H9 (cell line): Measurements from ENCODE around the gene BARD1. TPM values are rescaled to one million over a fixed set of nuclear protein-coding genes. Genes with fewer than 3 reads are reported as not detected.

Experiments used
- DNase-seq: peaks from one replicate; pipeline ENCODE4 v3.0.0-alpha.2; 2017
- H2AFZ ChIP-seq: one replicate; pipeline ENCODE4 v1.6.1; 2013; ENCODE audit warnings: mild to moderate bottlenecking, low read length, control low read depth, moderate library complexity
- H2AK5ac ChIP-seq: 2 replicates; pipeline ENCODE4 v1.6.1; 2013; ENCODE audit warnings: low read length, control low read depth, mixed read lengths; ENCODE audit not compliant: insufficient read length
- H2BK120ac ChIP-seq: one replicate; pipeline ENCODE4 v1.6.1; 2013; ENCODE audit warnings: low read depth, mild to moderate bottlenecking, low read length, control low read depth, inconsistent platforms; ENCODE audit not compliant: poor library complexity, severe bottlenecking
- H2BK12ac ChIP-seq: 2 replicates; pipeline ENCODE4 v1.6.1; 2013; ENCODE audit warnings: low read length, control low read depth, mixed read lengths, low read depth; ENCODE audit not compliant: insufficient read length
- H2BK15ac ChIP-seq: 2 replicates; pipeline ENCODE4 v1.6.1; 2013; ENCODE audit warnings: low read depth, low read length, control low read depth
- H2BK20ac ChIP-seq: one replicate; pipeline ENCODE4 v1.6.1; 2013; ENCODE audit warnings: low read depth, mild to moderate bottlenecking, low read length, control low read depth, inconsistent platforms; ENCODE audit not compliant: poor library complexity, severe bottlenecking
- H2BK5ac ChIP-seq: 2 replicates; pipeline ENCODE4 v1.6.1; 2013; ENCODE audit warnings: low read length, control low read depth, mixed read lengths; ENCODE audit not compliant: insufficient read length
- H3K14ac ChIP-seq: 2 replicates; pipeline ENCODE4 v1.6.1; 2013; ENCODE audit warnings: low read length, control low read depth; ENCODE audit not compliant: insufficient read depth
- H3K18ac ChIP-seq: 2 replicates; pipeline ENCODE4 v1.6.1; 2013; ENCODE audit warnings: low read depth, mild to moderate bottlenecking, mixed read lengths, low read length, control low read depth; ENCODE audit not compliant: insufficient read length
- H3K23ac ChIP-seq: 2 replicates; pipeline ENCODE4 v1.6.1; 2013; ENCODE audit warnings: low read length, control low read depth, mixed read lengths, low read depth; ENCODE audit not compliant: insufficient read length
- H3K23me2 ChIP-seq: 2 replicates; pipeline ENCODE4 v1.6.1; 2013; ENCODE audit warnings: low read depth, mild to moderate bottlenecking, mixed read lengths, low read length, control low read depth; ENCODE audit not compliant: insufficient read length, poor library complexity, severe bottlenecking
- H3K27ac ChIP-seq: 2 replicates; pipeline ENCODE4 v1.5.1; 2013; ENCODE audit warnings: low read length, control low read depth, mixed read lengths, low read depth; ENCODE audit not compliant: insufficient read length
- H3K27me3 ChIP-seq: 2 replicates; pipeline ENCODE4 v1.6.1; 2013; ENCODE audit warnings: low read length, control low read depth, inconsistent platforms; ENCODE audit not compliant: insufficient read depth
- H3K4ac ChIP-seq: 2 replicates; pipeline ENCODE4 v1.6.1; 2013; ENCODE audit warnings: low read depth, mild to moderate bottlenecking, control low read depth, inconsistent platforms, low read length, moderate library complexity
- H3K4me1 ChIP-seq: 2 replicates; pipeline ENCODE4 v1.6.1; 2013; ENCODE audit warnings: low read length, control low read depth, inconsistent platforms; ENCODE audit not compliant: insufficient read depth
- H3K4me2 ChIP-seq: 2 replicates; pipeline ENCODE4 v1.6.1; 2013; ENCODE audit warnings: low read length, control low read depth, mixed read lengths; ENCODE audit not compliant: insufficient read length, insufficient read depth
- H3K56ac ChIP-seq: 2 replicates; pipeline ENCODE4 v1.6.1; 2013; ENCODE audit warnings: low read depth, mild to moderate bottlenecking, mixed read lengths, low read length, control low read depth; ENCODE audit not compliant: insufficient read length
- H3K79me1 ChIP-seq: 2 replicates; pipeline ENCODE4 v1.6.1; 2013; ENCODE audit warnings: low read depth, mild to moderate bottlenecking, moderate library complexity, low read length, control low read depth, inconsistent platforms; ENCODE audit not compliant: insufficient read depth, poor library complexity, severe bottlenecking
- H3K79me2 ChIP-seq: 2 replicates; pipeline ENCODE4 v1.6.1; 2013; ENCODE audit warnings: low read length, control low read depth, inconsistent platforms; ENCODE audit not compliant: insufficient read depth
- H3K9ac ChIP-seq: 2 replicates; pipeline ENCODE4 v1.6.1; 2013; ENCODE audit warnings: low read length, control low read depth, mixed read lengths; ENCODE audit not compliant: insufficient read length; ENCODE audit errors: extremely low read depth
- H3K9me3 ChIP-seq: one replicate; pipeline ENCODE4 v1.6.1; 2013; ENCODE audit warnings: low read depth, low read length, inconsistent platforms; ENCODE audit not compliant: control insufficient read depth
- H3T11ph ChIP-seq: one replicate; pipeline ENCODE4 v1.6.1; 2013; ENCODE audit warnings: mild to moderate bottlenecking, low read length, control low read depth, inconsistent platforms
- H4K20me1 ChIP-seq: one replicate; pipeline ENCODE4 v1.6.1; 2013; ENCODE audit not compliant: control insufficient read depth, insufficient read length, insufficient read depth
- H4K5ac ChIP-seq: 2 replicates; pipeline ENCODE4 v1.6.1; 2013; ENCODE audit warnings: low read depth, mild to moderate bottlenecking, mixed read lengths, low read length, control low read depth; ENCODE audit not compliant: insufficient read length
- H4K8ac ChIP-seq: replicated peaks from 2 replicates; pipeline ENCODE4 v1.6.1; 2013; ENCODE audit warnings: low read length, control low read depth, mixed read lengths, low read depth; ENCODE audit not compliant: insufficient read length
- H4K91ac ChIP-seq: 2 replicates; pipeline ENCODE4 v1.6.1; 2013; ENCODE audit warnings: low read depth, mild to moderate bottlenecking, moderate library complexity, mixed read lengths, low read length, control low read depth; ENCODE audit not compliant: insufficient read length
- H3K27ac Mint-ChIP-seq, 3 experiments: 2 replicates in 2 of 3; 3 replicates in 1 of 3; pipeline ENCODE4 v1.8.0; 2020 to 2021; ENCODE audit warnings: mixed read lengths in 3 of 3, mild to moderate bottlenecking in 1 of 3, moderate library complexity in 1 of 3
- H3K27me3 Mint-ChIP-seq: 2 replicates; pipeline ENCODE4 v1.8.0; 2021; ENCODE audit warnings: low read depth, mild to moderate bottlenecking, moderate library complexity, mixed read lengths
- H3K36me3 Mint-ChIP-seq, 3 experiments: 2 replicates in 2 of 3; 3 replicates in 1 of 3; pipeline ENCODE4 v1.8.0; 2020 to 2021; ENCODE audit warnings: low read depth in 3 of 3, mixed read lengths in 3 of 3; ENCODE audit not compliant: insufficient read depth in 1 of 3
- H3K4me1 Mint-ChIP-seq, 2 experiments: 2 replicates each; pipeline ENCODE4 v1.8.0; 2020; ENCODE audit warnings: mixed read lengths in 2 of 2
- H3K4me3 Mint-ChIP-seq, 2 experiments: 2 replicates in 1 of 2; 3 replicates in 1 of 2; pipeline ENCODE4 v1.8.0; 2020 to 2021; ENCODE audit warnings: mild to moderate bottlenecking in 2 of 2, mixed read lengths in 2 of 2, moderate library complexity in 1 of 2
- H3K9me3 Mint-ChIP-seq, 2 experiments: 2 replicates in 1 of 2; 3 replicates in 1 of 2; pipeline ENCODE4 v1.8.0; 2020; ENCODE audit warnings: mild to moderate bottlenecking in 2 of 2, mixed read lengths in 2 of 2, moderate library complexity in 1 of 2
- WGBS: extraction: QIAGEN DNeasy Blood & Tissue Kit; methylation state at CpG from one replicate; pipeline ENCODE4 v1.1.7; 2013; ENCODE audit warnings: missing lambda C conversion rate, low lambda C conversion rate, mixed read lengths; ENCODE audit not compliant: insufficient read length; ENCODE audit errors: extremely low coverage; 5-methylcytosine and 5-hydroxymethylcytosine counted together
- total RNA-seq: library from RNA; stranded (reverse); gene quantifications from 2 replicates; pipeline ENCODE4 v1.2.1, GENCODE V29; 2021
- TF ChIP-seq, protein P1 (sequence below): fragments of 200-600 bp; sonication (generic); conservative IDR thresholded peaks from 3 replicates; pipeline ENCODE4 v1.8.0; 2021; ENCODE audit warnings: antibody characterized with exemption, mild to moderate bottlenecking

BARD1 gene
- total RNA-seq, 1 experiment from 2014 or later, result 30.6 TPM

- Histone ChIP-seq H2BK12ac (no peak overlapping the region), H2BK120ac (no peak overlapping the region), H3K4me1 (no peaks in the 10 kb centered on the region), H2AK5ac (no peak overlapping the region), H3K4ac (no peak overlapping the region), H3K18ac (no peak overlapping the region), H3K23ac (no peak overlapping the region), H4K8ac (no peak overlapping the region), H2AFZ (no peak overlapping the region), H2BK15ac (no peak overlapping the region), H2BK20ac (no peak overlapping the region), H3K14ac (no peak overlapping the region), H4K91ac (no peak overlapping the region), H2BK5ac (no peak overlapping the region), H3K23me2 (no peaks in the 10 kb centered on the region), H3K27ac (no peak overlapping the region), H3K4me2 (no peak overlapping the region), H3K79me2 (no peaks in the 10 kb centered on the region), H3K56ac (no peak overlapping the region), H3K27me3 (no peaks in the 10 kb centered on the region), H3K79me1 (no peaks in the 10 kb centered on the region), H4K5ac (no peak overlapping the region), H4K20me1 (no peaks in the 10 kb centered on the region), H3T11ph (no peak overlapping the region), H3K9me3 (no peaks in the 10 kb centered on the region), H3K9ac (no peak overlapping the region)
- Mint-ChIP-seq H3K9me3 (peaks cover 4 to 10% of the 10 kb centered on the region in 2 experiments; a peak in 4 of 5 replicates), H3K36me3 (peaks cover 29 to 33% (median 33%) of the 10 kb centered on the region in 3 experiments), H3K27me3 (no peaks in the 10 kb centered on the region), H3K27ac (peak overlapping the region; percentile 29 to 66 (median 55); a peak in 3 of 7 replicates), H3K4me1 (no peaks in the 10 kb centered on the region), H3K4me3 (no peak overlapping the region)
- no CpG with 5 or more reads among the region's 12 CpGs for WGBS
- DNase-seq, result no peak
- TF ChIP-seq, protein P1, sequence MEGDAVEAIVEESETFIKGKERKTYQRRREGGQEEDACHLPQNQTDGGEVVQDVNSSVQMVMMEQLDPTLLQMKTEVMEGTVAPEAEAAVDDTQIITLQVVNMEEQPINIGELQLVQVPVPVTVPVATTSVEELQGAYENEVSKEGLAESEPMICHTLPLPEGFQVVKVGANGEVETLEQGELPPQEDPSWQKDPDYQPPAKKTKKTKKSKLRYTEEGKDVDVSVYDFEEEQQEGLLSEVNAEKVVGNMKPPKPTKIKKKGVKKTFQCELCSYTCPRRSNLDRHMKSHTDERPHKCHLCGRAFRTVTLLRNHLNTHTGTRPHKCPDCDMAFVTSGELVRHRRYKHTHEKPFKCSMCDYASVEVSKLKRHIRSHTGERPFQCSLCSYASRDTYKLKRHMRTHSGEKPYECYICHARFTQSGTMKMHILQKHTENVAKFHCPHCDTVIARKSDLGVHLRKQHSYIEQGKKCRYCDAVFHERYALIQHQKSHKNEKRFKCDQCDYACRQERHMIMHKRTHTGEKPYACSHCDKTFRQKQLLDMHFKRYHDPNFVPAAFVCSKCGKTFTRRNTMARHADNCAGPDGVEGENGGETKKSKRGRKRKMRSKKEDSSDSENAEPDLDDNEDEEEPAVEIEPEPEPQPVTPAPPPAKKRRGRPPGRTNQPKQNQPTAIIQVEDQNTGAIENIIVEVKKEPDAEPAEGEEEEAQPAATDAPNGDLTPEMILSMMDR, result no peak
These were observed 92.5 kb downstream of the BARD1 start for GRCh38 chr2:214716811-214717560.
